Psoas muscle (tissue), 8 donors: ENCODE results near the gene NARF. TPM values are rescaled to one million over a fixed set of nuclear protein-coding genes. Genes with fewer than 3 reads are reported as not detected.

ENCODE experiments used
- ATAC-seq, 4 donors: fragments of 200-7000 bp; cut with Tn5 transposase; one replicate each; pipeline ENCODE4 v1.9.1; 2020; ENCODE audit warnings: moderate library complexity in 3 of 4, mild to moderate bottlenecking in 2 of 4
- DNase-seq, 2 donors: peaks; one replicate each; pipeline ENCODE4 v3.0.0-alpha.2; 2020
- H3K27ac ChIP-seq: fragments of 200-600 bp; one replicate; pipeline ENCODE4 v1.8.0; 2022
- H3K27me3 ChIP-seq, 3 donors: fragments of 200-600 bp in 1 of 3; one replicate each; pipeline versions ENCODE4 v1.6.1 to v1.8.0; 2013 to 2022; ENCODE audit warnings: low read length in 2 of 3, mild to moderate bottlenecking in 2 of 3, moderate library complexity in 1 of 3; ENCODE audit not compliant: insufficient read depth in 3 of 3
- H3K36me3 ChIP-seq, 2 donors: fragments of 200-600 bp in 1 of 2; one replicate each; pipeline versions ENCODE4 v1.6.1 to v1.8.0; 2013 to 2022; ENCODE audit warnings: low read depth in 1 of 2, mild to moderate bottlenecking in 1 of 2, moderate library complexity in 1 of 2; ENCODE audit not compliant: insufficient read depth in 1 of 2
- H3K4me1 ChIP-seq: fragments of 200-600 bp; one replicate; pipeline ENCODE4 v1.8.0; 2022
- H3K4me3 ChIP-seq: fragments of 200-600 bp; one replicate; pipeline ENCODE4 v1.8.0; 2022; ENCODE audit warnings: mild to moderate bottlenecking
- H3K9me3 ChIP-seq: fragments of 200-600 bp; one replicate; pipeline ENCODE4 v1.8.0; 2022
- CTCF ChIP-seq: fragments of 200-600 bp; IDR thresholded peaks from one replicate; pipeline ENCODE4 v1.8.0; 2022; ENCODE audit warnings: antibody characterized with exemption
- WGBS, 3 donors: extraction: QIAGEN DNeasy Blood & Tissue Kit; methylation state at CpG; one replicate each; pipeline versions ENCODE4 v1.1.6 to v1.1.7; 2013; 5-methylcytosine and 5-hydroxymethylcytosine counted together
- intact Hi-C, 2 donors: fragments of 100-400 bp; cut with DNase I; formaldehyde crosslinking; loops; one replicate each; pipeline versions ENCODE4 v1.11.0 to v1.14.2; 2022
- polyA plus RNA-seq, 3 donors: library from polyadenylated mRNA; stranded (reverse); fragments of 200-250 nt; gene quantifications; one replicate each; pipeline ENCODE4 v1.2.3, GENCODE V29; 2013
- total RNA-seq, 4 donors: library from RNA; stranded (reverse); fragmentation: NEBNext Ultra II Directional in 2 of 4; extraction: Animal tissue kit (Norgen Biotek cat#: 25700) in 2 of 4; gene quantifications; one replicate each; pipeline versions ENCODE4 v1.2.1 to v1.2.4, GENCODE V29; 2021 to 2023
- donor health status: healthy with polysubstance abuse.
- donor health status: DM: no; HTN: no; CAD: no; lungs with moderate emphysema.
- donor health status: Bipolar disorder and iron deficiency.
- donor health status: healthy.
- donor health status: DM: yes; HTN: yes; CAD: no.
- donor health status: DM: no; HTN: no; CAD: no.
- donor health status: DM: no; HTN: no; CAD: no.
- donor health status: DM: yes; HTN: yes; CAD: no.

NARF gene
- total and polyA plus RNA-seq, 7 donors, result 32.8 to 129 (median 43.1) TPM

- intact Hi-C loops, result no loop called here
- no peak for ATAC-seq
- Histone ChIP-seq H3K36me3 (peaks cover 0 to 37% of the 10 kb centered on the region in 2 donors), H3K4me3 (no peak overlapping the region), H3K27ac (no peak overlapping the region), H3K9me3 (no peaks in the 10 kb centered on the region), H3K4me1 (peaks cover 15% of the 10 kb centered on the region), H3K27me3 (no peaks in the 10 kb centered on the region)
- WGBS, 3 donors, result 93 to 94% (median 93%) methylated on average over 4 of the region's 4 CpGs
- TF ChIP-seq CTCF, result no peak
- no peak for DNase-seq
Observed at GRCh38 chr17:82416264-82416663, 42.3 kb upstream of the NARF start.

- Histone ChIP-seq H3K27me3 (no peaks in the 10 kb centered on the region), H3K4me1 (peaks cover 15% of the 10 kb centered on the region), H3K9me3 (no peaks in the 10 kb centered on the region), H3K36me3 (peaks cover 0 to 42% of the 10 kb centered on the region in 2 donors), H3K4me3 (no peak overlapping the region), H3K27ac (no peak overlapping the region)
- ATAC-seq (no peak), DNase-seq (no peak)
- 89 to 92% (median 92%) methylated on average over 6 of the region's 6 CpGs for WGBS, 3 donors
- TF ChIP-seq CTCF, result no peak
- intact Hi-C loops, result no loop called here
Observed at GRCh38 chr17:82416771-82417170, 41.8 kb upstream of the NARF start.

- WGBS, 3 donors, result 1 to 2% (median 1%) methylated on average over 60 to 108 of the region's 108 CpGs
- Histone ChIP-seq H3K9me3 (peaks cover 4% of the 10 kb centered on the region), H3K27ac (peak within 1 kb of the TSS; percentile 97), H3K4me1 (peaks cover 15% of the 10 kb centered on the region), H3K36me3 (peaks cover 0 to 44% of the 10 kb centered on the region in 2 donors), H3K27me3 (no peaks in the 10 kb centered on the region), H3K4me3 (peak within 1 kb of the TSS; percentile 92)
- DNase-seq, result peak; percentile 87 to 91
- peak; percentile 93 to 96 (median 94) for ATAC-seq
- intact Hi-C loops, result no loop called here
- no peak for TF ChIP-seq CTCF
Observed at GRCh38 chr17:82418001-82418986, 40.2 kb upstream of the NARF start, which contains the start of the genes HEXD and OGFOD3. TSS of gene HEXD (plus strand) at chr17:82418347. CDS start at chr17:82419800, 1,453 bp downstream. TSS of gene OGFOD3 (minus strand) at chr17:82418586. CDS start at chr17:82418485, 101 bp downstream.

- Histone ChIP-seq H3K9me3 (peaks cover 4% of the 10 kb centered on the region), H3K4me3 (peak overlapping the region; percentile 92), H3K4me1 (peaks cover 15% of the 10 kb centered on the region), H3K36me3 (peaks cover 0 to 38% of the 10 kb centered on the region in 2 donors), H3K27me3 (no peaks in the 10 kb centered on the region), H3K27ac (no peak overlapping the region)
- ATAC-seq (no peak), DNase-seq (no peak)
- 87 to 96% (median 91%) methylated on average over 2 of the region's 2 CpGs for WGBS, 3 donors
- intact Hi-C loops, result no loop called here
- no peak for TF ChIP-seq CTCF
Observed at GRCh38 chr17:82419540-82419939, 39.0 kb upstream of the NARF start.
